Adrenal gland (tissue), 12 donors: Measurements from ENCODE around the gene PRPH2. TPM values are rescaled to one million over a fixed set of nuclear protein-coding genes. Genes with fewer than 3 reads are reported as not detected.

ENCODE experiments used
- DNase-seq, 7 donors: peaks; one replicate each; pipeline ENCODE4 v3.0.0-alpha.2; 2019 to 2020
- H3K27ac ChIP-seq, 5 donors: fragments of 200-600 bp; sonication (generic) in 4 of 5; 1 replicate in 3 of 5; 2 replicates in 2 of 5; pipeline versions ENCODE4 v1.5.1 to v1.8.0; 2016 to 2020; ENCODE audit warnings: mild to moderate bottlenecking in 1 of 5
- H3K27me3 ChIP-seq: fragments of 200-600 bp; 2 replicates; pipeline ENCODE4 v1.8.0; 2021
- H3K36me3 ChIP-seq, 2 donors: fragments of 200-600 bp; replicated peaks in 1 of 2; 1 replicate in 1 of 2; 2 replicates in 1 of 2; pipeline versions ENCODE4 v1.5.1 to v1.8.0; 2018 to 2022
- H3K4me1 ChIP-seq, 2 donors: fragments of 200-600 bp; replicated peaks in 1 of 2; 1 replicate in 1 of 2; 2 replicates in 1 of 2; pipeline versions ENCODE4 v1.5.1 to v1.8.0; 2018 to 2021
- H3K4me3 ChIP-seq, 4 donors: fragments of 200-600 bp; sonication (generic) in 3 of 4; one replicate each; pipeline ENCODE4 v1.5.1; 2016 to 2018
- H3K9me3 ChIP-seq, 3 donors: fragments of 200-600 bp; sonication (generic) in 1 of 3; replicated peaks in 1 of 3; 1 replicate in 2 of 3; 2 replicates in 1 of 3; pipeline versions ENCODE4 v1.5.1 to v1.8.0; 2016 to 2021
- POLR2A ChIP-seq, 2 donors: fragments of 450-650 bp; IDR thresholded peaks; one replicate each; pipeline ENCODE4 v1.6.1; 2017; ENCODE audit warnings: antibody characterized with exemption in 2 of 2, mild to moderate bottlenecking in 2 of 2, moderate library complexity in 1 of 2
- WGBS, 4 donors: extraction: QIAGEN DNeasy Blood & Tissue Kit in 2 of 4; methylation state at CpG; one replicate each; pipeline versions ENCODE4 v1.1.5 to v1.1.7; 2013 to 2017; 5-methylcytosine and 5-hydroxymethylcytosine counted together
- intact Hi-C, 2 donors: fragments of 100-400 bp; cut with DNase I; formaldehyde crosslinking; loops; one replicate each; pipeline versions ENCODE4 v1.14.1 to v1.15.0; 2022 to 2023
- polyA plus RNA-seq, 3 donors: library from polyadenylated mRNA; stranded (reverse); fragments of 200-250 nt in 2 of 3; fragments of 350-450 nt in 1 of 3; fragmentation: Illumina TruSeq in 1 of 3; extraction: RNeasy Lipid Tissue Mini Kit (QIAGEN cat#74804) in 1 of 3; gene quantifications; one replicate each; pipeline ENCODE4 v1.2.3, GENCODE V29; 2013 to 2014
- total RNA-seq, 9 donors: library from RNA; depleted of rRNA in 4 of 9; stranded (reverse); fragments of >200 nt in 4 of 9; fragments of 120-200 nt in 1 of 9; fragmentation: NEBNext Ultra II Directional in 1 of 9; extraction: Animal tissue kit (Norgen Biotek cat#: 25700) in 1 of 9; gene quantifications; one replicate each; pipeline versions ENCODE4 v1.1.0 to v1.2.4, GENCODE V29; 2013 to 2023
- TF ChIP-seq, protein P1 (sequence below), 6 experiments: fragments of 450-650 bp in 4 of 6; fragments of 200-600 bp in 2 of 6; sonication (generic) in 1 of 6; IDR thresholded peaks; 1 replicate in 5 of 6; 2 replicates in 1 of 6; pipeline versions ENCODE4 v1.5.1 to v1.8.0; 2016 to 2021; ENCODE audit warnings: antibody characterized with exemption in 6 of 6, mild to moderate bottlenecking in 2 of 6, moderate library complexity in 1 of 6
- donor health status: healthy with polysubstance abuse.
- donor health status: Bipolar disorder and iron deficiency.
- donor health status: DM: yes; HTN: yes; CAD: no.
- donor health status: DM: no; HTN: no; CAD: no.
- donor health status: DM: no; HTN: no; CAD: no.
- donor health status: DM: yes; HTN: yes; CAD: no.

Gene PRPH2
- total and polyA plus RNA-seq, 12 donors: 0.47 to 2.7 (median 0.97) TPM; not detected in 1

DNA sequence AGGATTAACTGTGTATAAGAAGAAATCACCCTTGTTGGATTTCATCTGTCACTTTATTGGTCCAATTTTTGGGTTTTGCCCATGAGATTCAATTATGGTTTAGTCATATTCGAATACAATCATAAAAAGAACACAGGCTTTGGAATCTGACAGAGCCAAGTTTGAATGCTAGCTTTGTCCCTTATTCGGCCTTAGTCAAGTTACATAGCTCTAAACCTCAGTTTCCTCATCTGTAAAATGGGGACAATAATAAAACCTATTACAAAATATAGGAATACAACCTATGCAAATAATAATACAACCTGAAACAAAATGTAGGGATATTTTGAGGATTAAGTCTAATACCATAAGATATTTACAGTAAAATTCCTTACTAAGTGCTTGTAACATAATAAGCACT is 57.7 kb downstream of the PRPH2 start:
- Histone ChIP-seq H3K36me3 (peaks cover 0 to 79% of the 10 kb centered on the region in 2 donors), H3K9me3 (no peaks in the 10 kb centered on the region), H3K27ac (no peak overlapping the region), H3K4me1 (peaks cover 0 to 11% of the 10 kb centered on the region in 2 donors), H3K4me3 (no peak overlapping the region), H3K27me3 (no peaks in the 10 kb centered on the region)
- DNase-seq: no peak
- TF ChIP-seq POLR2A (IDR thresholded peaks at IDR 0.05): no peak
- TF ChIP-seq, protein P1, sequence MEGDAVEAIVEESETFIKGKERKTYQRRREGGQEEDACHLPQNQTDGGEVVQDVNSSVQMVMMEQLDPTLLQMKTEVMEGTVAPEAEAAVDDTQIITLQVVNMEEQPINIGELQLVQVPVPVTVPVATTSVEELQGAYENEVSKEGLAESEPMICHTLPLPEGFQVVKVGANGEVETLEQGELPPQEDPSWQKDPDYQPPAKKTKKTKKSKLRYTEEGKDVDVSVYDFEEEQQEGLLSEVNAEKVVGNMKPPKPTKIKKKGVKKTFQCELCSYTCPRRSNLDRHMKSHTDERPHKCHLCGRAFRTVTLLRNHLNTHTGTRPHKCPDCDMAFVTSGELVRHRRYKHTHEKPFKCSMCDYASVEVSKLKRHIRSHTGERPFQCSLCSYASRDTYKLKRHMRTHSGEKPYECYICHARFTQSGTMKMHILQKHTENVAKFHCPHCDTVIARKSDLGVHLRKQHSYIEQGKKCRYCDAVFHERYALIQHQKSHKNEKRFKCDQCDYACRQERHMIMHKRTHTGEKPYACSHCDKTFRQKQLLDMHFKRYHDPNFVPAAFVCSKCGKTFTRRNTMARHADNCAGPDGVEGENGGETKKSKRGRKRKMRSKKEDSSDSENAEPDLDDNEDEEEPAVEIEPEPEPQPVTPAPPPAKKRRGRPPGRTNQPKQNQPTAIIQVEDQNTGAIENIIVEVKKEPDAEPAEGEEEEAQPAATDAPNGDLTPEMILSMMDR (IDR thresholded peaks at IDR 0.05): no peak
- intact Hi-C loops: loop anchor here (5.0 to 10.0 kb wide), 4 partner anchors 58 to 213 kb away; partner anchors contain the start of genes RPL7L1 (in 2 of the 2) and PRPH2 (in 1 of the 2)
- WGBS, 4 donors: 84 to 96% (median 87%) methylated on average over 2 of the region's 2 CpGs

DNA sequence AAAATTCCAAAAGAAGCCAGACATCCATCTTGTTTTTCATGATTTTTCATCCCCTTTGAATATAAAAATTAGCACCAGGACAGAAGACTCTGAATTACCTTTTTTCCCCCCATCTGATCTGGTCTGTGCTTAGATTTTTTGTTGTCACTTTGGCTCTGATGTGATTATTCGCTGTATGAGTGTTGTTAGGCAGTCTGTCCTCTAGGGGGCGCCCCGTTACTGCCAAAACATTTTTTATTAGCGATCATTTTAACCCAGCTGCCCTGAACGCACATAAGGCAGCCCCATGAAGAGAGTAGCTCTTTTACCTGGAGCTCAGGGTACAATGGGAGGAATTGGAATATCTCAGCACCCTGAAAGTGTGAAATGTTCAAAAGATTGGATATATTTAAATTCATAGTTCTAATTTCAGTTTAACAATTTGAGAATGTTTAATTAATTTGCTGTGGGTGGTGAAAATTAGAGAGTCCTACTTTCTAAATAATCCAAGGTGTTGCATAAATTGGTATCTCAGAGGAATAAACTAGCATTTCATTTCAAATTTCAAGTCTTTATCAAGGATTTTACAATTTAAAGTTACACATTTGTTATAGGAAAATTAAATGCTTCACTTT is 60.8 kb downstream of the PRPH2 start:
- TF ChIP-seq POLR2A (IDR thresholded peaks at IDR 0.05): no peak
- TF ChIP-seq, protein P1 (IDR thresholded peaks at IDR 0.05): peak; percentile 84 to 96 (median 91)
- 0 to 2% (median 0%) methylated on average over 5 of the region's 5 CpGs for WGBS, 4 donors
- Histone ChIP-seq H3K27ac (no peak overlapping the region), H3K9me3 (no peaks in the 10 kb centered on the region), H3K27me3 (no peaks in the 10 kb centered on the region), H3K36me3 (peaks cover 0 to 80% of the 10 kb centered on the region in 2 donors), H3K4me3 (no peak overlapping the region), H3K4me1 (peaks cover 0 to 11% of the 10 kb centered on the region in 2 donors)
- intact Hi-C loops: loop anchor here (5.0 to 10.0 kb wide), 2 partner anchors 213 to 216 kb away; partner anchors contain the start of gene RPL7L1 (in 2 of the 2)
- peak; percentile 74 to 96 (median 84) for DNase-seq

DNA sequence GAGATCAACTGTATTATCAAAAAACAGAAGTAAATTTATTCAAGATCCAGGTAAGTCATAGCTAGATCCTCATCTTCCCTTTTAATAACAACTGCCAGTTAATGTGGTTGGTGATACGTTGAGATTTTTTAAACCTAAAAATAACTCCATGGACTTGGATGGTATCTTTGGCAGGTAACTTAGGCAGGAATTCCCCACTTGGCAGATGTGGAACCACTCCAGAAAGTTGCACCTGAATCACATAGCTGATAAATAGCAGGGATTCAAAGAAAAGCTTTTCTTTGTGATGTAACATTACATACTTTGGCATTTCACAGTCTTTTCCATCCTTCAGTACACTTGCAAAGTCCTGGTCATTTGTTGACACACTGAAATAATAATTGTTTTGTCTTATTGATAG is 62.6 kb downstream of the PRPH2 start:
- no peak for DNase-seq
- Histone ChIP-seq H3K4me1 (peaks cover 0 to 11% of the 10 kb centered on the region in 2 donors), H3K27me3 (no peaks in the 10 kb centered on the region), H3K36me3 (peaks cover 0 to 82% of the 10 kb centered on the region in 2 donors), H3K4me3 (no peak overlapping the region), H3K9me3 (no peaks in the 10 kb centered on the region), H3K27ac (no peak overlapping the region)
- TF ChIP-seq POLR2A (IDR thresholded peaks at IDR 0.05): no peak
- TF ChIP-seq, protein P1 (IDR thresholded peaks at IDR 0.05): no peak
- intact Hi-C loops: loop anchor here (5.0 to 10.0 kb wide), 2 partner anchors 215 to 217 kb away; partner anchors contain the start of gene RPL7L1 (in 2 of the 2)
- WGBS, 4 donors: 27 to 50% (median 41%) methylated on average over 1 of the region's 1 CpG

DNA sequence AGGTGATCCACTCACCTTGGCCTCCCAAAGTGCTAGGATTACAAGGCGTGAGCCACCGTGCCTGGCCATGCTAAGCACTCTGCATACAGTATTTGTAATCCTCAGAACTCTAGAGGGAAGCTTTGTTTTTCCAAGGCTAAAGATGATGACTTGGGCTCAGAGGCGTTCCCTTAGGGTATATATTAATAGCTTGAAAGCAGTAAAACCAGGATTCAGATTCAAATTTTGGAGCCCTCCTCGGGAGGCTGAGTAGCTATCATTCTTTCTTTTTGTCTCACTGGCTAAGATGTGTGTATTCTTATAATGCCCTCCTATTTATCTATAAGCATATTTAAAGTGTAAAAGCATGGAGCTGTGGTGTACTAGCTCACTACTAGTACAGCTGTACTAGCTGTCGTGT is 68.5 kb downstream of the PRPH2 start:
- peaks cover 0 to 91% of the 10 kb centered on the region in 2 donors for H3K36me3 ChIP-seq
- no peaks in the 10 kb centered on the region for H3K9me3 ChIP-seq
- intact Hi-C loops: no loop called here
- H3K4me1 ChIP-seq: no peaks in the 10 kb centered on the region
- DNase-seq: no peak
- no peaks in the 10 kb centered on the region for H3K27me3 ChIP-seq
- no peak overlapping the region for H3K4me3 ChIP-seq
- TF ChIP-seq, protein P1 (IDR thresholded peaks at IDR 0.05): no peak
- TF ChIP-seq POLR2A (IDR thresholded peaks at IDR 0.05): no peak
- H3K27ac ChIP-seq: no peak overlapping the region
- WGBS, 4 donors: 87 to 93% (median 91%) methylated on average over 5 of the region's 5 CpGs
